ENCODE results near the gene MISP.

The MISP gene

GRCh38 chr19:723714-724113 is 27.2 kb upstream of the MISP start:
- Histone ChIP-seq H3K4me3 (replicated peaks; ENCODE audit: insufficient read depth, low read length) (no peak overlapping the region), H3K27ac (replicated peaks) (no peak overlapping the region), H3K27me3 (ENCODE audit: insufficient read depth, poor library complexity, severe bottlenecking) (peaks cover 5% of the 10 kb centered on the region)
- DNase-seq (ENCODE audit: low read depth in 1 of 2, low spot score in 1 of 2): no peak
- TF ChIP-seq POLR2AphosphoS5 (IDR thresholded peaks at IDR 0.05; ENCODE audit: low read depth) (no peak), REST (IDR thresholded peaks at IDR 0.05; ENCODE audit: insufficient replicate concordance, low read depth) (no peak), GABPA (IDR thresholded peaks at IDR 0.05; ENCODE audit: low read depth) (no peak), SPI1 (IDR thresholded peaks at IDR 0.05; ENCODE audit: borderline replicate concordance, low read depth) (no peak), CTCF (IDR thresholded peaks at IDR 0.05; ENCODE audit: insufficient read depth, low read length) (no peak)

- Histone ChIP-seq H3K27me3 (ENCODE audit: insufficient read depth, poor library complexity, severe bottlenecking) (no peaks in the 10 kb centered on the region), H3K4me3 (replicated peaks; ENCODE audit: insufficient read depth, low read length) (no peak overlapping the region), H3K27ac (replicated peaks) (no peak overlapping the region)
- TF ChIP-seq POLR2AphosphoS5 (IDR thresholded peaks at IDR 0.05; ENCODE audit: low read depth) (no peak), GABPA (IDR thresholded peaks at IDR 0.05; ENCODE audit: low read depth) (no peak), SPI1 (IDR thresholded peaks at IDR 0.05; ENCODE audit: borderline replicate concordance, low read depth) (no peak), CTCF (IDR thresholded peaks at IDR 0.05; ENCODE audit: insufficient read depth, low read length) (no peak), REST (IDR thresholded peaks at IDR 0.05; ENCODE audit: insufficient replicate concordance, low read depth) (no peak)
- no peak for DNase-seq (ENCODE audit: low read depth in 1 of 2, low spot score in 1 of 2)
These were observed 25.3 kb upstream of the MISP start for GRCh38 chr19:725461-726089.

- no peak for DNase-seq (ENCODE audit: low read depth in 1 of 2, low spot score in 1 of 2)
- H3K27ac ChIP-seq (replicated peaks): no peak overlapping the region
- no peak overlapping the region for H3K4me3 ChIP-seq (replicated peaks; ENCODE audit: insufficient read depth, low read length)
- H3K27me3 ChIP-seq (ENCODE audit: insufficient read depth, poor library complexity, severe bottlenecking): no peaks in the 10 kb centered on the region
- no peak for TF ChIP-seq CTCF (IDR thresholded peaks at IDR 0.05; ENCODE audit: insufficient read depth, low read length)
- no peak for TF ChIP-seq SPI1 (IDR thresholded peaks at IDR 0.05; ENCODE audit: borderline replicate concordance, low read depth)
- no peak for TF ChIP-seq POLR2AphosphoS5 (IDR thresholded peaks at IDR 0.05; ENCODE audit: low read depth)
- no peak for TF ChIP-seq REST (IDR thresholded peaks at IDR 0.05; ENCODE audit: insufficient replicate concordance, low read depth)
- no peak for TF ChIP-seq GABPA (IDR thresholded peaks at IDR 0.05; ENCODE audit: low read depth)
These were observed 23.6 kb upstream of the MISP start for GRCh38 chr19:726993-727956.
